BJ (cell line): ENCODE measurements around the gene IPO13. TPM values are rescaled to one million over a fixed set of nuclear protein-coding genes. Genes with fewer than 3 reads are reported as not detected.

ENCODE experiments used
- CTCF ChIA-PET: fragments of 350-600 bp; formaldehyde crosslinking; extraction: SDS; loops from one replicate; lab custom pipeline; 2021; ENCODE audit warnings: antibody characterized with exemption, inconsistent platforms; lab: Yijun Ruan, JAX
- POLR2A ChIA-PET: fragments of 300-600 bp; sonication (Branson Sonifier 250); formaldehyde crosslinking; extraction: SDS; loops from one replicate; lab custom pipeline; 2021; ENCODE audit warnings: antibody characterized with exemption; lab: Charles Lee
- DNase-seq: peaks from one replicate; pipeline ENCODE4 v3.0.0-alpha.2; 2011; ENCODE audit warnings: low read depth
- H3K27me3 ChIP-seq: 2 replicates; pipeline ENCODE4 v1.6.0; 2011; ENCODE audit warnings: low read length; ENCODE audit not compliant: control insufficient read depth, insufficient read depth
- H3K36me3 ChIP-seq: 2 replicates; pipeline ENCODE4 v1.5.1; 2011; ENCODE audit warnings: low read length; ENCODE audit not compliant: control insufficient read depth, insufficient read depth
- H3K4me3 ChIP-seq: 2 replicates; pipeline ENCODE4 v1.5.1; 2011; ENCODE audit warnings: low read depth, mild to moderate bottlenecking, control low read depth, low read length
- polyA plus RNA-seq: library from polyadenylated mRNA; depleted of rRNA; stranded (reverse); fragments of >200 nt; gene quantifications from 2 replicates; pipeline ENCODE4 v1.2.3, GENCODE V29; 2011
- TF ChIP-seq, protein P1 (sequence below): IDR thresholded peaks from 2 replicates; pipeline ENCODE4 v1.5.1; 2011; ENCODE audit warnings: low read depth, mild to moderate bottlenecking, control low read depth, inconsistent platforms, low read length, moderate library complexity; ENCODE audit not compliant: insufficient read depth

Gene IPO13
- polyA plus RNA-seq, 1 experiment, result 24.8 TPM

DNA sequence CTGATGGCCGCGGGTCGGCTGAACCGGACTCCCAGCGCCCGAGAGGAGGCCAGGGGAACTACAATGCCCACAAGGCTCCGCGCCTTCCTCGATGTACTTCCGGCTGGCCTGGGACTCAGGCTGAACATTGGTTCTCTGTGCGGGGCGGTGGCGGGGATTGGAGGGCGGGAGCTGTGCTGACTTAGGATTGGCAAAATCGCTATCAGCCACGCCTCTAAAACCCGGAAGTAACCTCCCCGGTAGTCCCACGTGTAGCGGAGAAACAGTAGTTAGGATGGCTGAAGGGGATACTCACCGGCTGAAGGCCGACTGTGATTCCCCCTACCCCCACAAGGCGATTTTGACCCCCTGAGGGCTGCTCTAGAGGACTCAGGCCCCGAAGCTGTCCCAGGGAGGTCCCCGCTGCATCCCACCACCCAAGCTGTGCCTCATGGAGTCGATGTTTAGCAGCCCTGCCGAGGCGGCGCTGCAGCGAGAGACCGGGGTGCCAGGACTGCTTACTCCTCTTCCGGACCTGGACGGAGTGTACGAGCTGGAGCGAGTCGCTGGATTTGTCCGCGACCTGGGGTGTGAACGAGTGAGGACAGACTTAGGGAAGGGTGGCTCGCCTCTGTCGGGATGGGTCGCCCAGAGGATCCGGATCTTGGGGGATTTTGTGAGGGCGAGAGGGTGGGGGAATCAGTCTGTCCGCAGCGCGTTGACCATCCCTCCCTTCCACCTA, 23.2 kb downstream of the IPO13 start, which contains the start of gene DPH2:
Gene DPH2 (plus strand): TSS at position 265 of the 721 bp plus-strand sequence. CDS start 166 bp downstream, at position 431.
- peak; percentile 89 for DNase-seq
- ChIA-PET CTCF (interaction anchor here (0.6 to 2.4 kb wide), 6 partner anchors 9 to 207 kb away, joined by 3 to 9 read pairs (median 3); partner anchors contain the start of gene B4GALT2), POLR2A (interaction anchor here (0.5 kb wide), 1 partner anchor 318 kb away, joined by 3 read pairs; no protein-coding TSS in a partner anchor)
- H3K36me3 ChIP-seq, result peaks cover 5% of the 10 kb centered on the region
- TF ChIP-seq, protein P1, sequence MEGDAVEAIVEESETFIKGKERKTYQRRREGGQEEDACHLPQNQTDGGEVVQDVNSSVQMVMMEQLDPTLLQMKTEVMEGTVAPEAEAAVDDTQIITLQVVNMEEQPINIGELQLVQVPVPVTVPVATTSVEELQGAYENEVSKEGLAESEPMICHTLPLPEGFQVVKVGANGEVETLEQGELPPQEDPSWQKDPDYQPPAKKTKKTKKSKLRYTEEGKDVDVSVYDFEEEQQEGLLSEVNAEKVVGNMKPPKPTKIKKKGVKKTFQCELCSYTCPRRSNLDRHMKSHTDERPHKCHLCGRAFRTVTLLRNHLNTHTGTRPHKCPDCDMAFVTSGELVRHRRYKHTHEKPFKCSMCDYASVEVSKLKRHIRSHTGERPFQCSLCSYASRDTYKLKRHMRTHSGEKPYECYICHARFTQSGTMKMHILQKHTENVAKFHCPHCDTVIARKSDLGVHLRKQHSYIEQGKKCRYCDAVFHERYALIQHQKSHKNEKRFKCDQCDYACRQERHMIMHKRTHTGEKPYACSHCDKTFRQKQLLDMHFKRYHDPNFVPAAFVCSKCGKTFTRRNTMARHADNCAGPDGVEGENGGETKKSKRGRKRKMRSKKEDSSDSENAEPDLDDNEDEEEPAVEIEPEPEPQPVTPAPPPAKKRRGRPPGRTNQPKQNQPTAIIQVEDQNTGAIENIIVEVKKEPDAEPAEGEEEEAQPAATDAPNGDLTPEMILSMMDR, result peak; percentile 10; the same call in 1 of the 2 replicates
- no peaks in the 10 kb centered on the region for H3K27me3 ChIP-seq
- H3K4me3 ChIP-seq, result peak within 1 kb of the TSS; percentile 70

GRCh38 chr1:43970502-43970901, 23.8 kb downstream of the IPO13 start:
- Histone ChIP-seq H3K4me3 (peak overlapping the region; percentile 70), H3K27me3 (no peaks in the 10 kb centered on the region), H3K36me3 (peaks cover 5% of the 10 kb centered on the region)
- ChIA-PET CTCF (interaction anchor here (0.6 to 2.4 kb wide), 5 partner anchors 12 to 207 kb away, joined by 3 to 9 read pairs (median 3); no protein-coding TSS in a partner anchor), POLR2A (no interaction called here)
- no peak for DNase-seq
- TF ChIP-seq, protein P1, result no peak

DNA sequence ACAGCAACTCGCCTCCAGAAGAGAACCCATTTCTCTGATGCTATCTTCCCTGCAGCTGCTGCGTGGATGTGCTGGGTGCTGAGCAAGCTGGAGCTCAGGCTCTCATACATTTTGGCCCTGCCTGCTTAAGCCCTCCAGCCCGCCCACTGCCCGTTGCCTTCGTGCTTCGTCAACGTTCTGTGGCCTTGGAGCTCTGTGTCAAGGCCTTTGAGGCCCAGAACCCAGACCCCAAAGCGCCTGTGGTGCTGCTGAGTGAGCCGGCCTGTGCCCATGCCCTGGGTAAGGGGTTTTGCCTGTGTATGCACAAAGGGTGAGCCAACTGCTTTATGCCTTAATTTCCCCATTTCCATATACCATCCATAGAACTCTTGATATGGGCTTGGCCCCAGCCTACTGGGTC, 24.2 kb downstream of the IPO13 start:
- Histone ChIP-seq H3K27me3 (no peaks in the 10 kb centered on the region), H3K4me3 (peak overlapping the region; percentile 70; the same call in 1 of the 2 replicates), H3K36me3 (peaks cover 4% of the 10 kb centered on the region)
- CTCF ChIA-PET, result interaction anchor here (1.2 to 2.4 kb wide), 4 partner anchors 12 to 208 kb away, joined by 3 to 9 read pairs (median 4); no protein-coding TSS in a partner anchor
- POLR2A ChIA-PET, result no interaction called here
- TF ChIP-seq, protein P1, result no peak
- no peak for DNase-seq

DNA sequence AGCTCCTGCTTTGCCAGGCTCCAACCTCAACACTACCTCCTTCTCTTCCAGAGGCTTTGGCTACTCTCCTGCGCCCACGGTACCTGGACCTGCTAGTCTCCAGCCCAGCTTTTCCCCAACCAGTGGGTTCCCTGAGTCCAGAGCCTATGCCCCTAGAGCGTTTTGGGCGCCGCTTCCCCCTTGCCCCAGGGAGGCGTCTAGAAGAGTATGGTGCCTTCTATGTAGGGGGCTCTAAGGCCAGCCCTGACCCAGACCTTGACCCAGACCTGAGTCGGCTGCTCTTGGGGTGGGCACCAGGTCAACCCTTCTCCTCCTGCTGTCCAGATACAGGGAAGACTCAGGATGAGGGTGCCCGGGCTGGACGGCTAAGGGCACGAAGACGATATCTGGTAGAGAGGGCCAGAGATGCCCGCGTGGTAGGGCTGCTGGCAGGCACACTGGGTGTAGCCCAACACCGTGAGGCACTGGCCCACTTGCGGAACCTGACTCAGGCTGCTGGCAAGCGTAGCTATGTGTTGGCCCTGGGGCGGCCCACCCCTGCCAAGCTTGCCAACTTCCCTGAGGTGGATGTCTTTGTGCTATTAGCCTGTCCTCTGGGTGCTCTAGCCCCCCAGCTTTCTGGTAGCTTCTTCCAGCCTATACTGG, 24.7 kb downstream of the IPO13 start:
- Histone ChIP-seq H3K27me3 (no peaks in the 10 kb centered on the region), H3K36me3 (peaks cover 3% of the 10 kb centered on the region), H3K4me3 (no peak overlapping the region)
- DNase-seq, result no peak
- TF ChIP-seq, protein P1, result no peak
- POLR2A ChIA-PET, result no interaction called here
- CTCF ChIA-PET, result interaction anchor here (1.0 to 2.4 kb wide), 2 partner anchors 36 to 37 kb away, joined by 3 to 9 read pairs; no protein-coding TSS in a partner anchor

DNA sequence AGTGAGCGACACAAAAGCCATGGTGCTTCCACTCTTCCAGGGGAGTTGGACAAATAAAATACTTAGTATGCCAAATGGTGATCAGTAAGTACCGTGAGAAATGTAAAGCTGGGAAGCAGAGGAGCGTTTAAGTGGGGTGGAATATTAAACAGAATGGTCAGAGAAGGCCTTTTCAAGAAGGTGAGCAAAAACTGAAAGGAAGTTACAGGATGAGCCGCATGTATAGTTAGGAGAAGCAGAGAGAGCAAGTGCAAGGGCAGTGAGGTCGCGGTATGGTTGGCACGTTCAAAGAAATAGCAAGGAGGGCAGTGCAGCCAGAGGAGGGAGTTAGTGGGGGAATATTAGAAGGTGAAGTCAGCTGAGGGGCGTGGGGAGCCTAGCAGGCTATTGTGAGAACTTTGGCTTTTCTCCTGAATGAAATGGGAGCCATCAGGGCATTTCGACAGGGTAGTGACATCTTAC, 27.3 kb downstream of the IPO13 start:
- Histone ChIP-seq H3K4me3 (peak overlapping the region; percentile 93), H3K36me3 (peaks cover 11% of the 10 kb centered on the region), H3K27me3 (no peaks in the 10 kb centered on the region)
- POLR2A ChIA-PET, result no interaction called here
- TF ChIP-seq, protein P1, result no peak
- CTCF ChIA-PET, result interaction anchor here (2.0 to 2.7 kb wide), 2 partner anchors 39 to 74 kb away, joined by 7 to 8 read pairs; no protein-coding TSS in a partner anchor
- no peak for DNase-seq
